WERI-Rb-1 (cell line): ENCODE data around the gene SEMG2.

Source experiments
- DNase-seq: peaks from one replicate; pipeline ENCODE4 v3.0.0-alpha.2; 2020
- H3K27ac ChIP-seq: fragments of 250-450 bp; sonication (Bioruptor Pico); 2 replicates; pipeline ENCODE4 v1.5.1; 2020; ENCODE audit warnings: mild to moderate bottlenecking, moderate library complexity
- H3K27me3 ChIP-seq: fragments of 250-450 bp; sonication (Bioruptor Pico); 2 replicates; pipeline ENCODE4 v1.5.1; 2021; ENCODE audit warnings: mild to moderate bottlenecking, low read depth, moderate library complexity; ENCODE audit not compliant: insufficient read depth, severe bottlenecking
- H3K36me3 ChIP-seq: fragments of 250-450 bp; sonication (Bioruptor Pico); 2 replicates; pipeline ENCODE4 v1.5.1; 2020; ENCODE audit warnings: mild to moderate bottlenecking, moderate library complexity
- H3K4me3 ChIP-seq: 2 replicates; pipeline ENCODE4 v1.5.1; 2011; ENCODE audit warnings: low read depth, mild to moderate bottlenecking, control low read depth, low read length
- H3K9me3 ChIP-seq: fragments of 250-450 bp; sonication (Bioruptor Pico); 2 replicates; pipeline ENCODE4 v1.5.1; 2021; ENCODE audit warnings: mild to moderate bottlenecking, moderate library complexity; ENCODE audit not compliant: severe bottlenecking
- TF ChIP-seq, protein P1 (sequence below): IDR thresholded peaks from 2 replicates; pipeline ENCODE4 v1.5.1; 2011; ENCODE audit warnings: low read depth, mild to moderate bottlenecking, control low read depth, inconsistent platforms, low read length

SEMG2 gene

DNA sequence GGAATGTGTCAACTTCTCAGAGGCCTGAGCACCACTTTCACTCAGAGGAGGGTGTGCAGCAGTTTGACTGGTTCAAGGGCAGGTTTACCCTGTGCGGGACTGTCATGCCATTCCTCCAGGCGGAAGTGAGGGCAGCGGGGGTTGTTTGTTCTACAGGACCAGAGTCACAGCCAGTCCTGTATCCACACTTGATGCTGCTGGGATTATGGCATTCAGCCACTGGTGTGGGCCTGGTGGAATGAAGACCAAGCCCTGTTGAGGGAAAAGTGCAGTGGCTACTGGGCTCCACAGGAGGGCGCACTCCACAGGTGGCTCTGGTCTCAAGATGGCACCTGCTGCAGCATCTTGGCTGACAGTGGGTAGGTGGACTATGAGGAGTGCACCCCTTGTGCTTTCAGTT, 14.8 kb downstream of the SEMG2 start:
- H3K36me3 ChIP-seq: no peaks in the 10 kb centered on the region
- no peak overlapping the region for H3K4me3 ChIP-seq
- H3K27me3 ChIP-seq: no peaks in the 10 kb centered on the region
- TF ChIP-seq, protein P1, sequence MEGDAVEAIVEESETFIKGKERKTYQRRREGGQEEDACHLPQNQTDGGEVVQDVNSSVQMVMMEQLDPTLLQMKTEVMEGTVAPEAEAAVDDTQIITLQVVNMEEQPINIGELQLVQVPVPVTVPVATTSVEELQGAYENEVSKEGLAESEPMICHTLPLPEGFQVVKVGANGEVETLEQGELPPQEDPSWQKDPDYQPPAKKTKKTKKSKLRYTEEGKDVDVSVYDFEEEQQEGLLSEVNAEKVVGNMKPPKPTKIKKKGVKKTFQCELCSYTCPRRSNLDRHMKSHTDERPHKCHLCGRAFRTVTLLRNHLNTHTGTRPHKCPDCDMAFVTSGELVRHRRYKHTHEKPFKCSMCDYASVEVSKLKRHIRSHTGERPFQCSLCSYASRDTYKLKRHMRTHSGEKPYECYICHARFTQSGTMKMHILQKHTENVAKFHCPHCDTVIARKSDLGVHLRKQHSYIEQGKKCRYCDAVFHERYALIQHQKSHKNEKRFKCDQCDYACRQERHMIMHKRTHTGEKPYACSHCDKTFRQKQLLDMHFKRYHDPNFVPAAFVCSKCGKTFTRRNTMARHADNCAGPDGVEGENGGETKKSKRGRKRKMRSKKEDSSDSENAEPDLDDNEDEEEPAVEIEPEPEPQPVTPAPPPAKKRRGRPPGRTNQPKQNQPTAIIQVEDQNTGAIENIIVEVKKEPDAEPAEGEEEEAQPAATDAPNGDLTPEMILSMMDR: peak; percentile 78
- no peak overlapping the region for H3K27ac ChIP-seq
- H3K9me3 ChIP-seq: peaks cover 5% of the 10 kb centered on the region
- no peak for DNase-seq

DNA sequence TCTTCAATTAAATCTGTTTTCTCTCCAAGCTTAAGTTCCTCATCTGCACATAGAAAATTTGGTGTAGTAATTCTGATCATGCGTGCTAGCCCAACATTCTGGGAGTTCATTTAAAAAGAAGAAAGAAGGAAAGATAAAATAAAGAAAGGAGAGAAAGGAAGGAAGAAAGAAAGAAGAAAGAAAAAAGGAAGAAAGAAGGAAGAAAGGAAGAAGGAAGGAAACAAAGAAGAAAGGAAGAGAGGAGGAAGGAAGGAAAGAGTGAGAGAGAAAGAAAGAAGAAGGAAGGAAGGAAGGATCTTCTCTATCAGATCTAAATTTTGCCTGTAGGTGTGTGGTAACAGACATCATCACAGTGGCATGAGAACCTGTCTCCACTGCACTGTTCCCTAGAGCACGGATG, 17.0 kb downstream of the SEMG2 start:
- Histone ChIP-seq H3K36me3 (no peaks in the 10 kb centered on the region), H3K27ac (no peak overlapping the region), H3K4me3 (no peak overlapping the region), H3K27me3 (no peaks in the 10 kb centered on the region), H3K9me3 (peaks cover 5% of the 10 kb centered on the region)
- TF ChIP-seq, protein P1: no peak
- DNase-seq: no peak

DNA sequence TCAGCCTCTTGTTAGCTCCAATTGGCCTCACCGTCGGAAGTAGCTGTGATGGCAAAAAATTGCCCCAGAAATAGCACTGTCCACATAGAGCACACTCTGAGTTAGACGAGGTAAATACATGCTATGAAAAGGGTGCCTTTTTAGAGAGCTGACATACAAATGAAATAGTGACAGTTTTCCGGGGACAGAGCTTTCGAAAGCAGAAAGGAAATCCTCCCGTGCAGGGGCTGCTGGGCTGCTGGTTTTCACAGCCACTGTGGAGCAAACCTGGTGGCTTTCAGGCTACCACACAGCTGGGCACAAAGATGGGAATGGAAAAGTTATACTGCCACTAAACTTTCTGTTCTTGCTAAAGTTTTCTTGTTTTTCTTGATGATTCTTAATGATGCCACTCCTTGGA, 24.9 kb downstream of the SEMG2 start:
- DNase-seq: no peak
- Histone ChIP-seq H3K9me3 (no peaks in the 10 kb centered on the region), H3K4me3 (no peak overlapping the region), H3K36me3 (no peaks in the 10 kb centered on the region), H3K27ac (no peak overlapping the region), H3K27me3 (no peaks in the 10 kb centered on the region)
- TF ChIP-seq, protein P1: no peak

DNA sequence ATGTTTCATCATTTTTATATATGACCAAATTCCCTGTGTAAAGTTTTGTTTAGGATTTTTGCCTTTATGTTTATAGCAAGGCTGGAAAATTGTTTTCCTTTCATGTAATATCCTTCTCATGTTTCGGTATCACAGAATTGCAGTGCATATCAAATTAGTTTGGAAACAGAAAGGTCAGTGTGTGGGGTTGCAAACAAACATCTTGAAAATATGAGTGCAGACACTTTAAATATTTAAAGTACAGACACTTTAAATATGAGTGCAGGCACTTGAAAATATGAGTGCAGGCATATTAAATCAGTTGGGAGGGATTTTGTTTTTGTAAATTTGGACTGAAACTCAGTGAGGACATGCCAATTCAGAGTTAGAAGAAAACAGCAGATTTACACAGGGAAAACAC, 26.7 kb downstream of the SEMG2 start:
- Histone ChIP-seq H3K27ac (no peak overlapping the region), H3K9me3 (no peaks in the 10 kb centered on the region), H3K4me3 (no peak overlapping the region), H3K27me3 (no peaks in the 10 kb centered on the region), H3K36me3 (no peaks in the 10 kb centered on the region)
- TF ChIP-seq, protein P1: no peak
- no peak for DNase-seq

DNA sequence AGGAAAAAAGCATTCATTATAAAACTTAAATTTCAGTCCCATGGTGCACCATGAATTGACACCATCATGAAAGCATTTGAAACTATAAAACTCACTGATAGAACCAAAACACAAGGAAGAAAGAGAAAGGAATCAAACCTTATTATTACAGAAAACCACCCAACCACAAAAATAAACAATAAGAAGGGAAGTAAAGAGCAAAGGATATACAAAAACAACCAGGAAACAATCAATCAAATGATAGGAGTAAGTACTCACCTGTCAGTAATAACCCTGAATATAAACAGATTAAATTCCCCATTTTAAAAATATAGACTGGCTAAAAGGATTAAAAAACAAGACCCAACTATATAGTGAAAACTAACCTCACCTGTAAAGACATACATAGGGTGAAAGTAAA, 27.4 kb downstream of the SEMG2 start:
- no peaks in the 10 kb centered on the region for H3K36me3 ChIP-seq
- TF ChIP-seq, protein P1: no peak
- H3K27ac ChIP-seq: no peak overlapping the region
- no peaks in the 10 kb centered on the region for H3K27me3 ChIP-seq
- H3K9me3 ChIP-seq: no peaks in the 10 kb centered on the region
- H3K4me3 ChIP-seq: no peak overlapping the region
- no peak for DNase-seq

DNA sequence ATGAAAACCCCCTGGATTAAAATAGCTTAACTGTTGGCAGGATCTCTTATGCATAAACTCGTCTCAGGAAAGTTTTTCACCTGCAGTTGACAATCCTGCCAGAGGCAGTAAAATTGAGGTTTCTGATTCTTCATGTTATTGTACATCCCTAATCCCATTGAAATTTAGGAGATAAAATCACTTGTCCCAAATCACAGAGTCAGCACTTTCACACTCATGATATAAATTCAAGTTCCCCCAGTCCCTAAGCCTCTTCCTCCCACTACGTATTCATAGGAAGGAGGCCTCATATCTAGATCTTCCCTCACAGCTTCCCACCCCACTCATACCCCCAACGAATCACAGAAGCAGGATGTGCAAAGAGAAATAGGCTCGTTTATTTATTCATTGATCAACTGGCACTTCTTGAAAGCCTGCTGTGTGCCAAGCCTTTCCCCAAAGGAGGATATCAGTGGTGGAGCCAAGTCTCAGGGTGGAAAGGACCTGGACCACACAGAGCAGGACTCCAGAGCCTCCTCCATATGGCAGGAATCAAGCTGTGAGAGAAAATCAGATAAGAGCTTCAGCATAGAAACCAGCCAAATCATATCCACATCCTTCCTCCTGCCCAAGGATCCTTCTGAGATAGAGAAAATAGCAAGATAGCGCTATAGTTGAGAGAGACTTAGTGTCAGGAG, 30.8 kb downstream of the SEMG2 start:
- H3K4me3 ChIP-seq: no peak overlapping the region
- H3K27me3 ChIP-seq: no peaks in the 10 kb centered on the region
- no peaks in the 10 kb centered on the region for H3K36me3 ChIP-seq
- no peak overlapping the region for H3K27ac ChIP-seq
- TF ChIP-seq, protein P1: no peak
- DNase-seq: no peak
- no peaks in the 10 kb centered on the region for H3K9me3 ChIP-seq
